Right forelimb (tissue), 1 donor: ENCODE results near the gene QRICH1.
A peak's percentile ranks its signal among the peaks of the same experiment; 100 is the strongest.

ENCODE experiments used
- DNase-seq: peaks from one replicate; pipeline ENCODE4 v3.0.0-alpha.2; 2018

The QRICH1 gene

GRCh38 chr3:49032646-49033304, 61.1 kb downstream of the QRICH1 start:
- no peak for DNase-seq

DNA sequence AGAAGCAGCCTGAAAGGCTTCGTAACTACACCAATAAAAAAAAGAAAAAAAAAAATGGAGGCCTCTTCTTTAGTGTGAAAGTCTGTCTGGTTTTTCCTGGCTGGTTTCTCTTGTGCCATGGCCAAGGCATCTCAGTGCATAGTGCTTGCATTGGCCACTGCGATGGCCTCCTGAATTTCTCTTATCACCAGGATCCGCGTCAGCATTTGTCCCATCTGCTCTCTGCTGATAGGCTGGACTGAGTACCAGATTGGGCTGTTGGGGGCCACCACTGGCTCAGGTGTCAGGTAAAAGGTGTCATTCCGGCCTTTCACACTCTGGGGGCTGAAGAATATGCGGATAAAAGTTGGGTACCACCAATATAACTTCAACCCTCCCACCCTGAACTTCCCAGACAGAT, 63.5 kb downstream of the QRICH1 start:
- DNase-seq: no peak

DNA sequence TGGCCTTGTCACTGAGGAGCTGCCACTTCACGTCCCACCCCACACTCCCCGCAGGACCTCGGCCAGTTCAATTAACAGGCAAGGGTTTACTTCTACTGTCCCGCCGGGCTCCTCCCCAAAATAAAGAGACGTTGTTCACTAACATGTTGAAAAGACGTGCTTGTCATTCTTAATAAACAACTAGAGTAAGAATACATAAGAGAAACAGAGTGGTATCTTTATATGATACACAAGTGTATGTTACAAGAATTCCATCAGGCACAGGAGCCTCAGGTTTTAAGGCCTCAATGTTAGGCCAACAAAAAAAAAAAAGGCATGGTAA, 64.3 kb downstream of the QRICH1 start:
- DNase-seq: no peak

- DNase-seq: peak; percentile 94
Observed at GRCh38 chr3:49028673-49029562, 65.0 kb downstream of the QRICH1 start, which contains the start of gene IMPDH2. Gene IMPDH2, minus strand, starts transcription at chr3:49029398. Its CDS starts 48 bp downstream, at chr3:49029350.

- DNase-seq: no peak
Observed at GRCh38 chr3:49028298-49028672, 65.6 kb downstream of the QRICH1 start.

DNA sequence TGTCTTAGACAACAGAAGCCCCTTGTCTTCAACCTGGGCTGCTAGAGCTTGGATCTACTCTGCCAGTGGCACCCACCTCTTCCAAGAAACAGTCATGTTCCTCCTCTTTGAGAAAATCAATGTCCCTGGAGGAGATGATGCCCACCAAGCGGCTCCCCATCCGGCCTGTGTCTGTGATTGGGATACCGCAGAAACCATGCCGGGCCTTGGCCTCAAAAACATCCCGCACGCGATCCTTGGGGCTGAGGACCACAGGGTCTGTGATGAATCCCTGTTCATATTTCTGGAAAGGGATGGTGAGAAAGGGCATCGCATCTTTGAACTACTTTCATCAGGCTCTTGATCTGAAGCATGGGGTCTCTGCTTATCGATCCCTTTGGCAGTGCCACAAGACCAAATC, 66.2 kb downstream of the QRICH1 start:
- no peak for DNase-seq

- DNase-seq: peak; percentile 36
Observed at GRCh38 chr3:49026536-49026935, 67.3 kb downstream of the QRICH1 start.

DNA sequence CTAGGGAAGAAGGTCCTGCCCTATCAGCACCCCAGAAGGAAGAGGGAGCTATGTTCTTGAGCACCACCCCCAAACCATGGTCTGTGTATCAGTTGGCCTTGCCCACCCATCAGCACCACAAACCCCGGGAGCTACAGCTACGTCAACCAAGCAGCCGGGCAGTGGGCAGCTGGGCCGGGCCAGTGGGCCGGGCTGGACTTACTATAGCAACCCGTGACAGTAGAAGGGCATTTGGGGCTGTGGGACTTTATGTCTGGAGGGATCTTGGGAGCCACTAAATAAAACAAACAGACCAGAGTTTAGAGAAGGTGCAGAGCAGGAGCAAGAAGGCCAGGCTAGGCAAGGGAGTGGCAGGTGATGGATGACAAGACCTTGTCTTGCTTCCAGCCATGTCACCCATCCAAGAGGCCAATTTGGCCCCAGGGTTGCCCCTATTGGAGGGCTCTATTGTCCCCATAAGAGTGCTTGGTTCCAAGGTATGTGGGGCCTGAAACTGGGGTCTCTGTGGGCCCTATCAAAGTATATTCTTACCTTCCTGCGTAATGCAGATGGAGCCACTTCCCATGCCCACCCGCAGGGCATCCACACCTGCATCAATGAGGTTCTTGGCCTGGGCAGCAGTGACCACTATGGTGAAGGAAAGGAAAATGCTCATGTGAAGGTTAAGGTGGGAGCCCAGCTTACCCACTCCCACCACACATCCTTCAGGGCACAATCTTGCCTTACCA, 67.9 kb downstream of the QRICH1 start:
- peak; percentile 31 for DNase-seq

- peak; percentile 31 for DNase-seq
Observed at GRCh38 chr3:49025005-49025792, 68.7 kb downstream of the QRICH1 start.

GRCh38 chr3:49024449-49024848, 69.4 kb downstream of the QRICH1 start:
- DNase-seq: peak; percentile 35

DNA sequence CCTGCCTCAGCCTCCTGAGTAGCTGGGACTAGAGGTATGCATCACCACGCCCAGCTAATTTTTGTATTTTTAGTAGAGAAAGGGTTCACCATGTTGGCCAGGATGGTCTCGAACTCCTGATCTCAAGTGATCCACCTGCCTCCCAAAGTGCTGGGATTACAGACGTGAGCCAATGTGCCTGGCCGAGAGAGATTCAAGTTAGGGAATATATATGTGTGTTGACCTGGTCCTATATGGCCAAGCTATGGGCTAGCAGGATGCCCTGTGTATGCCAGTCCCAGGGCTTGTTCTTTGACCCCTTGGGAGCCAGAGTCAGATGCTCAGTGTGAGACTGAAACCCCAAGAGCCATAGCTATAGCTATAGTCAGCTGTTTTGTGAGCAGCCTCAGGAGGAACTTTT, 70.1 kb downstream of the QRICH1 start:
- DNase-seq: no peak

DNA sequence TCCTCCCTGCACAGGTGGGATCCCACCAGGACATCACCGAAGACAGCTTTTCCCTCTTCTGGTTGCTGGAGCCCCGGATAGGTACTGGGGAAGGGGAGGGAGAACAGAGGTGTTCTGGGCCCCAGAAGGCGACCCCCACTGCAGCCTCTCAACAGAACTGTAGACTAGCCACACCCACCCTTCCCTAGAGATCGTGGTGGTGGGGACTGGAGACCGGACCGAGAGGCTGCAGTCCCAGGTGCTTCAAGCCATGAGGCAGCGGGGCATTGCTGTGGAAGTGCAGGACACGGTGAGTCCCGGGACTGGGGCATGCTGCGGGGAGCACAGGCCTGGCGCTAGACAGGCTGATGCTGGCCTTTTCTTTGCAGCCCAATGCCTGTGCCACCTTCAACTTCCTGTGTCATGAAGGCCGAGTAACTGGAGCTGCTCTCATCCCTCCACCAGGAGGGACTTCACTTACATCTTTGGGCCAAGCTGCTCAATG, 71.1 kb downstream of the QRICH1 start:
- DNase-seq: peak; percentile 52

GRCh38 chr3:49021813-49022687, 71.8 kb downstream of the QRICH1 start, which contains the start of gene NDUFAF3:
Gene NDUFAF3, plus strand, starts transcription at chr3:49022121. Its CDS starts 24 bp downstream, at chr3:49022145.
- DNase-seq: peak; percentile 97

DNA sequence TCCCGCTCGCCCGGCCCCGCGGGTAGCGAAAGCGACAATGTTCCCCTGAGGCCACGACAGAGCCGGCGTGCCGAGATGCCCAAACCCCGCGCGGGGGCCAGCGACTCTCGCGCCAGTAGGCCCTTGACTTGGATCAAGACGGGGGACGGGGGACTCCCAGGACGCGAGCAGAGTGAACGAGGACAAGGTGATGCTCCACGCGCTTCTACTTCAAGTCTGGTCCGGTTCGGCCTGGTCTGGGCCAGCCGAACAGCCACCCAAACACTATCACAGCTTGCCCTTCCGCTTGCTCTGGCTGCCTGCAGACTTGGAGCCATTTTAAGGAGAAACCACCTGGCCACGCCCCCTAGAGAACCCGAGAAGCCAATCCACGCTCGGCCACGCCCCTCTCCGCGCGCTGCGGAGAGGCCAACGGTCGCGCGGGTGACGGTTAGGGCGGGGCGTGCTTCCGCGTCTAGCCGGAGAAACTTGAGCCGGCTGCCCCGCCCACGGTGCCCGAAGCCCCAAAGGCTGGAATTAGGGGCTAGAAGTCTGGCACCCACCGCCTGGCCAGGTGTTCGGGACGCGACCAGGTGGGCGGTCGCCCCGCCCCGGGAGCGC, 72.6 kb downstream of the QRICH1 start:
- DNase-seq: peak; percentile 98

- peak; percentile 61 for DNase-seq
Observed at GRCh38 chr3:49020330-49021212, 73.3 kb downstream of the QRICH1 start.

DNA sequence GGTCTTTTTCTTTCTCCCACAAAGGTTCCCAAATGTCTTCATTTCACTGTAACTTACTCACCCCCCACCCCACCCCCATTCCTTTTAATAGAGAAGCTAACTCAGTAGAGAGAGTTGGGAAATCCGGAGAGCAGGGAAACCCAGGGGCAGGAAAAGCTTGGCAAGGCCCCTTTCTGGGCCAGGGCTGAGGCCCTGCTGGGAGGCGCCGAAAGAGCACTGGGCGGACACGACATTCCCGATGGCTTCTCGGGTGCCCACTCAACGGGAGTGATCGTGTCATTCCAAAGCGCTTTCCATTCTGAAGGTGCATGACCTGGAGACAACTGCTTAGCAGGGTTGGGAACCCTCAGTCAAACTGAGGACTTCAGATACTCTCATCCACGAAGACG, 73.9 kb downstream of the QRICH1 start:
- no peak for DNase-seq

DNA sequence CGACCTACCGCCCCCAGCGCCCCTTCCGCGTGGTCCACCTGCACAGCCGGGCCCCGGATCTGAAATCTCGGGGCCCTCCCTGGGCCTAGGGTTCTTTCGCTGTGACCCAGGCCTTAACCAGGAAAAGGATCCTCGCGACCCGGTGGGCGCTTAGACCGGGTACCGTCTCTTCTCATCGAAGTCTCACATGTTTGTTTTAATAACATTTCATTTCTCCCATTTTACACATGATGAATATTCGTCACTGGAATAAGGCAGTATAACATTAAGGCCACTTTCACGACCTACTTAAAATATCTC, 75.2 kb downstream of the QRICH1 start:
- DNase-seq: no peak

DNA sequence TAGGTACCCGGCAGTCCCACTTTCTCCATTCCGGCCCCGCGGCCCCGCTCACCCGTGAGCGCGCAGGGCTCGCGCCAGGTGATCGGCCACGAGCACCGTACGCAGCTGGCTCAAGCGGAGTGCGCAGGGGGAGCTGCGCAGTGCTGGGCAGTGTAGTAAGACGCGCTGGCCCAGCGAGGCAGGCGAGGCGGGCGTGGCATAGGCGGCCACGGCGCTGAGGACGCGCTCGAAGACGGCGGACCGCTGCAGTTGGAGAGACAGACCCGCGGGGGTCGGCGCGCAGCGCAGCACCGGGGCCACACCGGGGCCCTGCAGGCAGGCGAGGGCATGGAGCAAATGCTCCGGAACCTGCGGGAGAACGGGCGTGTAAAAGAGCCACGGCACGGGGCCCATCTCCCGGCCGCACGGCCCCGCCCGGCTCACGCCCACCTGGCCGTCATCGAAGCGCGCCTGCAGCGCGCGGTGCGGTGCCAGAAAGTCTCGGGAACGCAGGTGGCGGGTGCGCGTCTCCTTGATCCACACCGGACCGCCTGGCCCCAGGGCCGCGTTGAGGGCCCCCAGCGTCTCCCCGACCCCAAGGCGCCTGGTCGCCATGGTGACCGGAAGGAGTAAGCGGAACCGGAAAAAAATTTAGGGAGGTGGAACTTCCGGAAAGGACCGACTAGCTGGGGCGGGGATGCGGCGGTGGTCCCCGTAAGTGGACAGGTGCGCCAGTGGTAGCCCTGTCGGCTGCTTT, 75.7 kb downstream of the QRICH1 start, which contains the start of gene DALRD3:
Gene DALRD3 (minus strand): TSS at position 610 of the 736 bp plus-strand sequence. CDS start 16 bp downstream, at position 594.
- DNase-seq: peak; percentile 78
